Measurements from ENCODE around the gene IRAK2.

DNA sequence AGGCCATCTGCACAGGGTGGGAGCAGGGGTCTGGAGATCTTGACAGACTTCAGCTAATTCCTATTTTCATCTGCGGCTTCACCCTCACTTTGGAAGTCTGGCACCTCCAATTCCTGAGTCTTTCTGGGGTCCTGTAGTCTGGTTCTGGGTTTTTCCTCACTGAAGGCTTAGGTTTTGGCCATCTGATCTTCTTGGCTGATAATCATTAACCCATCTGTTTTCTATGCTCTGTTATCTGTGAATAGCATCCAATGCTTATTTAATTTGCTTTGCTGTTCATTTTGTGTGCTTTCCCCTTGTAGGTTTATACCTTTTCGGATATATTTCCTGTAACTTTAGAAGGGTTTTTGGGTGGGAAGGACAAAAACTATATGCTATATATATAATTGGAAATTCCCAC, 101.1 kb downstream of the IRAK2 start:
- TF ChIP-seq, protein P1, sequence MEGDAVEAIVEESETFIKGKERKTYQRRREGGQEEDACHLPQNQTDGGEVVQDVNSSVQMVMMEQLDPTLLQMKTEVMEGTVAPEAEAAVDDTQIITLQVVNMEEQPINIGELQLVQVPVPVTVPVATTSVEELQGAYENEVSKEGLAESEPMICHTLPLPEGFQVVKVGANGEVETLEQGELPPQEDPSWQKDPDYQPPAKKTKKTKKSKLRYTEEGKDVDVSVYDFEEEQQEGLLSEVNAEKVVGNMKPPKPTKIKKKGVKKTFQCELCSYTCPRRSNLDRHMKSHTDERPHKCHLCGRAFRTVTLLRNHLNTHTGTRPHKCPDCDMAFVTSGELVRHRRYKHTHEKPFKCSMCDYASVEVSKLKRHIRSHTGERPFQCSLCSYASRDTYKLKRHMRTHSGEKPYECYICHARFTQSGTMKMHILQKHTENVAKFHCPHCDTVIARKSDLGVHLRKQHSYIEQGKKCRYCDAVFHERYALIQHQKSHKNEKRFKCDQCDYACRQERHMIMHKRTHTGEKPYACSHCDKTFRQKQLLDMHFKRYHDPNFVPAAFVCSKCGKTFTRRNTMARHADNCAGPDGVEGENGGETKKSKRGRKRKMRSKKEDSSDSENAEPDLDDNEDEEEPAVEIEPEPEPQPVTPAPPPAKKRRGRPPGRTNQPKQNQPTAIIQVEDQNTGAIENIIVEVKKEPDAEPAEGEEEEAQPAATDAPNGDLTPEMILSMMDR (IDR thresholded peaks at IDR 0.05): no peak
- TF ChIP-seq EZH2phosphoT487 (IDR thresholded peaks at IDR 0.05): no peak
